Peyer's patch (tissue), 4 donors: ENCODE measurements around the gene FAM9B.

Experiments
- POLR2A ChIP-seq, 2 donors: fragments of 450-650 bp; IDR thresholded peaks; one replicate each; pipeline ENCODE4 v1.5.1; 2017; ENCODE audit warnings: antibody characterized with exemption in 2 of 2, mild to moderate bottlenecking in 2 of 2, moderate library complexity in 2 of 2
- TF ChIP-seq, protein P1 (sequence below), 6 experiments: fragments of 450-650 bp in 4 of 6; fragments of 200-600 bp in 2 of 6; sonication (generic) in 1 of 6; IDR thresholded peaks; one replicate each; pipeline ENCODE4 v1.5.1; 2017 to 2019; ENCODE audit warnings: antibody characterized with exemption in 6 of 6, mild to moderate bottlenecking in 3 of 6, moderate library complexity in 1 of 6

DNA sequence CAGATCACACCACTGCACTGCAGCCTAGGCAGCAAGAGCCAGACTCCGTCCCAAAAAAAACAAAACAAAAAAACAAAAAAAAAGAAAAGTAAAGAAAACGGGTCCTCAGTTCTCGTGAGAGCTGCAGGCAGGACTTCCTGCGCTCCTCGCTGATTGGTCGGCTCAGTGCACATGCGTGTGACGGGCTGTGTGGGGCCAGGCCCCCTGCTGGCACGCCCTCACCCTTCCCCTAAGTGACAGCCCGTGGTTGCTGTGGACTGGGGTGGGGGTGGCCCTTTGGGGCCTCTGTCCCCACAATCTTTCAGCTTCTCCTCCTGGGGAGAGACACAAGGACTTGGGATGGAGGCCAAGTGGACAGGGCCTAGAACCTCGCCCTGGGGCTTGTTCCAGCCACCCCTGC is at the start of gene FAM9B:
- TF ChIP-seq, protein P1, sequence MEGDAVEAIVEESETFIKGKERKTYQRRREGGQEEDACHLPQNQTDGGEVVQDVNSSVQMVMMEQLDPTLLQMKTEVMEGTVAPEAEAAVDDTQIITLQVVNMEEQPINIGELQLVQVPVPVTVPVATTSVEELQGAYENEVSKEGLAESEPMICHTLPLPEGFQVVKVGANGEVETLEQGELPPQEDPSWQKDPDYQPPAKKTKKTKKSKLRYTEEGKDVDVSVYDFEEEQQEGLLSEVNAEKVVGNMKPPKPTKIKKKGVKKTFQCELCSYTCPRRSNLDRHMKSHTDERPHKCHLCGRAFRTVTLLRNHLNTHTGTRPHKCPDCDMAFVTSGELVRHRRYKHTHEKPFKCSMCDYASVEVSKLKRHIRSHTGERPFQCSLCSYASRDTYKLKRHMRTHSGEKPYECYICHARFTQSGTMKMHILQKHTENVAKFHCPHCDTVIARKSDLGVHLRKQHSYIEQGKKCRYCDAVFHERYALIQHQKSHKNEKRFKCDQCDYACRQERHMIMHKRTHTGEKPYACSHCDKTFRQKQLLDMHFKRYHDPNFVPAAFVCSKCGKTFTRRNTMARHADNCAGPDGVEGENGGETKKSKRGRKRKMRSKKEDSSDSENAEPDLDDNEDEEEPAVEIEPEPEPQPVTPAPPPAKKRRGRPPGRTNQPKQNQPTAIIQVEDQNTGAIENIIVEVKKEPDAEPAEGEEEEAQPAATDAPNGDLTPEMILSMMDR (IDR thresholded peaks at IDR 0.05): no peak
- TF ChIP-seq POLR2A (IDR thresholded peaks at IDR 0.05): no peak
